H54 (cell line): Measurements from ENCODE around the gene PSMD7.
A peak's percentile ranks its signal among the peaks of the same experiment; 100 is the strongest.
"Not testable (repeated sequence)": the region's sequence is repeated elsewhere in the genome, so short reads cannot be mapped to it uniquely, and the experiment has no call there.

Experiments
- DNase-seq: peaks from one replicate; pipeline ENCODE4 v3.0.0; 2011; ENCODE audit warnings: low spot score, mixed read lengths; ENCODE audit not compliant: insufficient read length
- FAIRE-seq: peaks from 3 replicates; lab custom pipeline; 2011; peaks lifted over from hg19 to GRCh38; lab: Jason Lieb, UNC
- POLR2A ChIP-seq: IDR thresholded peaks from 2 replicates; pipeline ENCODE4 v1.6.1; 2011; ENCODE audit warnings: low read depth, mild to moderate bottlenecking, low read length

PSMD7 gene

DNA sequence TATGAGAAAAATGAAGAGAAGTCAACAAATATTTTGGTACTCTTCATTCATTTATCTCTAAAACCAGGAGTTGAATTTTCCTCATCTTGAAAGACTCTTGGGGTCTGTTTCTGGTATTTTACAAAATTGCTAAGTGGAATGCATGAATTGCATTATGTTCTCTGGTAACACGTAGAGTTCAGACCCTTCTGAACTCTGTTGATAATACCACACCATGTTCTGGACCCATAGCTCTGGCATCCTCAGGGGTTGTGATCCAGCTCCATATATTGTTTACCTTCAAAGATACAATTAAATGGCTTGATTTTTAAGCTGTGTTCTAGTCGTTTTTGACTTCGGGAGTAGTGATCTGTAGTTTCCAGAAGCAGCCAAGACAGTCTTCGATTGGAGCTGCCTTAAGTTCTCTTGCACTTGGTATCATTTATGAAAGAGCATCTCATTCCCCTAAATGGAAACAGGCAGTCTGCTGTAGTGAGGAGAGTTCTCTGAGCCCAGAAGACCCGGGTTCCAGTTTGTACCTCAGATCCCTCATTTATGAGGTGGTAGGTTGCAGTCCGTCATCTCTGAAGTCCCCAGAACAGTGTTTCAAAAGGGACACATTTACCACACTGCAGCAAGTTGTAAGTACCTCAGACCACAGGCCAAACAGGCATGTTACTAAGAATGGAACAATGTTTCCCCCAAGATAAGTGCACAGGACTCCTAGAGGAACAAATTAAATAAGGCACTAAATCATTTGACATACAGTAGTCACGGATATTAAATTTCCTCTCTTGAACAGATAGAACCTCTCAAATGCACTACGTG lies 9.6 kb downstream of the PSMD7 start:
- TF ChIP-seq POLR2A: no peak

DNA sequence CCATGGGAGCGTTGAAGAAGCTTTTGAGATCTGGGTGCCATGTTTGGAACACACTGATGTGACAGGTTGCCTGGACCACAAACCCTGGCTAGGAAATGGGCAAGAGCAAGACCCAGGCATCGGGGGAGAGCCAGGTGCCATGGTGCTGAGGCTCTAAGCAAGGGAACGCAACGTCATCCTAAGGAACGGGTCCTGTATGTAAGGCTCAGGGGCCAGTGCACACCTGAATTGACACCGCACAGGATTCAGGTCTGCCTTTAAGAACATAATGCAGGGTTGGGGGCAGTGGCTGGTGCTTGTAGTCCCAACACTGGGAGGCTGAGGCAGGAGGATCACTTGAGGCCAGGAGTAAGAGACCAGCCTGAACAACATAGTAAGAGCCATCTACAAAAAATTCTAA lies 10.8 kb downstream of the PSMD7 start:
- DNase-seq (no peak), FAIRE-seq (no peak)
- no peak for TF ChIP-seq POLR2A

More for the DNA sequence above, 9.6 kb downstream of the PSMD7 start:
- no peak for FAIRE-seq
- no peak for DNase-seq

- FAIRE-seq: no peak
- no peak for TF ChIP-seq POLR2A
- peak; percentile 24 for DNase-seq
Observed at GRCh38 chr16:74309789-74310781, 13.5 kb downstream of the PSMD7 start.

GRCh38 chr16:74315059-74315458 lies 18.4 kb downstream of the PSMD7 start:
- no peak for FAIRE-seq
- DNase-seq: no peak
- no peak for TF ChIP-seq POLR2A

DNA sequence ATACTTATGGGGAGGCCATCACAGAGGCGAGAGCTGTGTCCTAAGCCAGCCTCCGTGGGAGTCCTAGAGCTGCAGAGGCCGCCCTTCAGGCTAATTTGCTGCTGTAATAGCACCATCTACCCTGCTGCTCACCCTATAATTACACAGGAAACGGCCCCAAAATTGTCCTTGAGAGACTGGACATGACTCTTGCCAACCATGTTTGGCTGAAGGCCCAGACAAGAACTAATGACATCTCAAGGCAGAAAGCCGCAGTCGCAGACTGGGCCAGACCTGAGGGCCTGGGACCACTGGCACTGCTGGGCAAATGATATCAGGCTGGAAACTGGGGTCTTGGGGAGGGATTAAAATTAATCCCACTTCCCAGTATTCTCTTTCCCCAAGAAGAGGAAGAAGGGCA lies 24.1 kb downstream of the PSMD7 start:
- no peak for TF ChIP-seq POLR2A
- DNase-seq (no peak), FAIRE-seq (no peak)

GRCh38 chr16:74321356-74321755 lies 24.7 kb downstream of the PSMD7 start:
- no peak for FAIRE-seq
- TF ChIP-seq POLR2A: no peak
- no peak for DNase-seq

- DNase-seq (no peak), FAIRE-seq (no peak)
- no peak for TF ChIP-seq POLR2A
Observed at GRCh38 chr16:74322301-74322710, 25.7 kb downstream of the PSMD7 start.

DNA sequence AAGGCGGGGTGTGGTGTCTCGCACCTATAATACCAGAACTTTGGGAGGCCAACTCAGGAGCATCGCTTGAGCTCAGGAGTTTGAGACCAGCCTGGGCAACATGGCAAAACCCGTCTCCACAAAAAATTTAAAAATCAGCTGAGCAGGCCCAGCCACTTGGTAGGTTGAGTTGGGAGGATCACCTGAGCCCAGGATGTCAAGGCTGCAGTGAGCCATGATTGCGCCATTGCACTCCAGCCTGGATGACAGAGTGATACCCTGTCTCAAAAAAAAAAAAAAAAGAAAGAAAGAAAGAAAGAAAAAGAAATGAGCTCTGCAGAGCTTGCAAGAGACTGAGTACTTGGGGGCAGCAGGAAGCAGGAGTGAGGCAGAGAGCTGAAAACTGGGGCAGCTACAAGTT lies 28.2 kb downstream of the PSMD7 start:
- DNase-seq, FAIRE-seq: not testable (repeated sequence)

DNA sequence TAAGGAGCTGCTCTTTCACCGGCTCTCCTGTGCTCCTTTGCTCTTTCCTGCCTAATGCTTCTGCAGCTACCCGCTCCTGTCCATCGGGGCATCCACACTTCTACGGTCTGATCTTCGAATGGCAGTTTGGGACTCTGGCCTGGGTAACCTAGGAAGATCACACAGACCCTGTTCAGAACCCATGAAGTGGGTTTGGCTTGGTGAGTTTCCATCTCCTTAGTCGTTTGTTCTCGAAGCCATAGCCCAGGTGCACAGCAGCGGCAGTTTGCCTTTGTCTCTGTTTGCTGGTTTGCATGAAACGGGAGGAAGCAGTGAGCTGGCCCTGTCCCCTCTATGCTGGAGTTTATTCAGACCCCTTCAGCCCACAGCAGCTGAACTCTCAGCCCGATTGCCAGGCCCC lies 29.0 kb downstream of the PSMD7 start:
- TF ChIP-seq POLR2A: no peak
- FAIRE-seq: no peak
- no peak for DNase-seq

- not testable (repeated sequence) for DNase-seq, FAIRE-seq
Observed at GRCh38 chr16:74328346-74328745, 31.7 kb downstream of the PSMD7 start.

- DNase-seq, FAIRE-seq: not testable (repeated sequence)
Observed at GRCh38 chr16:74332469-74332868, 35.9 kb downstream of the PSMD7 start.

DNA sequence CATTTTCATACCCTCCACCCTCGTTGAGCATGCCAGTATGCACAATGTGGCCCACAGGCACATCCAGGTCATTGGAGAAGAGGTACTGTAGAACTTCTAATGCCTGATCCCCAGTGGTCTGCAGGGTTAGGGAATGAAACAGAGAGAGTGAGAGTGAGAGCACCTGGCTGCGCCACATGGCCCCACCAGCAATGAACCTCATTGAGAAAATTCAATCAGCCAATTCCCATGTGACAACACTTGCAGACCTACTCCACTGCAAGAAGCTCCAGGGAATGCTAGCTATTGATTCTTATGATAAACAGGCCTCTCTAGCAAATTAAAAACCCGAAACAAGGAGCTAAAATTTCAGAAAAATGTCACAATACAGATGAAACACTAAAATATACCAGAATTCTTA lies 40.9 kb downstream of the PSMD7 start:
- FAIRE-seq, DNase-seq: not testable (repeated sequence)

GRCh38 chr16:74339226-74339625 lies 42.6 kb downstream of the PSMD7 start:
- FAIRE-seq: not testable (repeated sequence)

GRCh38 chr16:74353038-74353437 lies 56.4 kb downstream of the PSMD7 start:
- not testable (repeated sequence) for FAIRE-seq, DNase-seq

More at GRCh38 chr16:74339226-74339625, 42.6 kb downstream of the PSMD7 start:
- DNase-seq: not testable (repeated sequence)
